Raji (cell line): ENCODE results near the gene PPIC.

ENCODE experiments used
- POLR2A ChIP-seq: IDR thresholded peaks from 2 replicates; pipeline ENCODE4 v1.6.1; 2011; ENCODE audit warnings: low read depth, low read length, control low read depth; ENCODE audit not compliant: insufficient read depth

PPIC gene

DNA sequence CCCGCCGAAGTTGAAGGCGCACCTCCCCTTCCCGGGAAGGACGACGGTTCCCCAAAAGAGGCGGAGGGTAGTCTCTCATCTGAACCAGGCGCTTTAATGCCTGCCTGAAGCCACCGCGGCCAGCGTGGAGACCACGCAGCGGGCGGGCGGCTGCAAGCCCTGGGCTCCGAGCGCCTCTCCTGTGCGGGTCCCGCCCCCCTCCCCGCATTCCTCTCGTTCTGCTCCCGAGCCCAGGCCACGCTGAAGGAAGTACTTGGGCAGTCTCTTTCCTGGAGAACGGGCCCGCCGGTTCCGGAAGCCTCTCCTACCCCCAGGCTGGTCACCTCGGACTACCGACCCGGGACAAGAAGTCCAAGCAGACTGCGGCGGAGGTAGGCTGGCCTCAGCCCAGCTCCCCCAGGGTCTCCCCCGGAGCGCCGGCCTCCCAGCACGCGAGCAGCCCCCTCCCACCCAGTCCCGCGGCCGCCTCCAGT lies 571 bp downstream of the PPIC start:
- no peak for TF ChIP-seq POLR2A

DNA sequence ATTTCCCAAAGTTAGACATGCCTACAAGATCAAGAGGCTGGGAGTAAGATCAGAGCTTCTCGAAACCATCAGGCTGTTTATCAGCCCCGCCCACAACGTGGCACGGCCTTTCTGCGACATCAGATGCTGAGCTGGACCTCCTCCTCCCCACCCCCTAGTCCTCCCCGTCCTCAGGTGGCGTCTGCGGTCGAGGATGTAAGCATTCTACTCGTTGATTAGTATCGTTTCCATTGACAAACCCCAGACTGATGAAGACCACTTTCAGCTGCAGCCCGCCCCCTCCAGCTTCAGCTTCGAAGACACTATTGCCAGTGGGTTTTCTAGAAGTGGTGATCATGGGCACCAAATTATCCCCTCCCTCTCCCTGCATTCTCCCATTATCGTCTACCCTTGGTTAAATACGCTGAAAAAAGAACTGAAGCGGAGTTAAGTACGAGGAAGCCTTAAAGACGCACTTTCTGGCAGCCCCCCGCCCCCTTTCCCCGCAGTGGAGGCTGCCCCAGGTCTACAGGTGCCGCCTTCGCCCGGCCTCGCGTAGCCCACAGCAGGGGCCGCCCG lies 1.1 kb downstream of the PPIC start:
- no peak for TF ChIP-seq POLR2A

DNA sequence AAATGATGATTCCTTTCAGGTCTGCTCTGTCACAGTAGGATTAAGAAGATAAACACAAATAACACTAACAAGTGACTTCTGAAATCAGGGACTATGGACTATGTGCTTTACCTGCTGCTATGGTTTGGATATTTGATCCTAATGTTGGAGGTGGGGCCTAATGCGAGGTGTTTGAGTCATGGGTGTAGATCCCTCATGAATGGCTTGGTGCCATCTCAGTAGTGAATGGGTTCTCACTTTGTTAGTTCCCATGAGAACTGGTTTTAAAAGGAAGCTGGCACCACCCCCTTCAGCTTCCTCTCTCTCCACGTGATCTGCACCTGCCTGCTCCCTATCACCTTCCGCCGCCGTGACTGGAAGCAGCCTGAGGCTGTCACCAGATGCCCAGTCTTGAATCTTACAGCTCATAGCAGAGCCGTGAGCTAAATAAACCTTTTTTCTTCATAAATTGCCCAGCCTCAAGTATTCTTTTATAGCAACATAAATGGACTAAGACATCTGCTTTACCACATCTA lies 3.3 kb downstream of the PPIC start:
- no peak for TF ChIP-seq POLR2A

DNA sequence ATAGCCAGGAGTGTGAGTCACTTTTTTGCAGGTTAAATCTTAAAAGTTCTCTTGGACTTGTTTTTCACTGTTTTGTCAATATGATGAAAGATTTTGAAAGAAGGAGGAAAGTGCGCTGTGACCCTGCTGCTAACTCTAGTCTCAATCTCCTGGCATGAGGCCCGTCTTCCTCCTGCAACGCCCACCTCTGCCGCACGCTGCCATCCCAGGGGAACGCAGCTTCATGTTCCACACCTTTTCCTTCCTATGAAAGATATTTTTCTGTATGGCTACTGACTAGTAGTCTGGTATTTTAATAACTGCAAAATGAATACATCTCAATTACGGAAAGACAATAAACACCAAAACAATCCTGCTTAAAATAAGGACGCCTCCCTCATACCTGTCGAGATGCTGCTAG lies 8.3 kb downstream of the PPIC start:
- TF ChIP-seq POLR2A = no peak

- no peak for TF ChIP-seq POLR2A
Observed at GRCh38 chr5:123014689-123015088, 21.8 kb downstream of the PPIC start.

DNA sequence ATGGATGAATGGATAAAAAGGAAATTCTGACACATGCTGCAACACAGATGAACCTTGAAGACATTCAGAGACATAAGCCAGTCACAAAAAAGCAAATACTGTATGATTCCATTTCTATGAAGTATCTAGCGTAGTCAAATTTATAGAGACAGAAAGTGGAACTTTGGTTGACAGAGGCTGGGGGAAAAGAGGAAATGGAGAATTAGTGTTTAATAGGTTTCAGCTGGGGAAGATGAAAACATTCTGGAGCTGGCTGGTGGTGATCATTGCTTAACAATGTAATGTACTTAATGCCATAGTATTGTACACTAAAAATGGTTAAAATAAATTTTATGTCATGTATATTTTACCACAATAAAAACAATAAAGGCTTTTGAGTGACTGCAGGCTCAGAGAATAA lies 24.2 kb downstream of the PPIC start:
- TF ChIP-seq POLR2A = no peak

- TF ChIP-seq POLR2A = no peak
Observed at GRCh38 chr5:123007754-123008153, 28.8 kb downstream of the PPIC start.

GRCh38 chr5:123007182-123007581 lies 29.3 kb downstream of the PPIC start:
- no peak for TF ChIP-seq POLR2A

GRCh38 chr5:123001808-123002207 lies 34.7 kb downstream of the PPIC start:
- TF ChIP-seq POLR2A = no peak

DNA sequence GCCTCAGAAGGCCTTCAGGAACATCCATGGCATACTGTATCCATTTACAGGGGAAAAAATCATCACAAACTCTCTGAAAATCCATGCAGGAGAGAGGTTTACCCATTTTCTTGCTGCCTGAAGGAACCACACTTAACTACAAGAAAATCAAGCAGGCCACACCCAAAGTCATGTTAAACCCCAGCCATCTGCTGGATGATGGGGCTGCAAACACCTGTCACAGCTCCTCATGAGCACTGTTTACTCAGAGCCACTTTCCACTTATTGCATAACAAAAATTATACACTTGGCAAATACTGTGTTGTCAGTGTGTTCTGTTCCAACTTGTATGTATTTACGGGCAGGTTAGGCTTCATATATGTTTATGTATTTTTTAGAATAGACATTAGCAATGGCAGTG lies 35.8 kb downstream of the PPIC start:
- no peak for TF ChIP-seq POLR2A

DNA sequence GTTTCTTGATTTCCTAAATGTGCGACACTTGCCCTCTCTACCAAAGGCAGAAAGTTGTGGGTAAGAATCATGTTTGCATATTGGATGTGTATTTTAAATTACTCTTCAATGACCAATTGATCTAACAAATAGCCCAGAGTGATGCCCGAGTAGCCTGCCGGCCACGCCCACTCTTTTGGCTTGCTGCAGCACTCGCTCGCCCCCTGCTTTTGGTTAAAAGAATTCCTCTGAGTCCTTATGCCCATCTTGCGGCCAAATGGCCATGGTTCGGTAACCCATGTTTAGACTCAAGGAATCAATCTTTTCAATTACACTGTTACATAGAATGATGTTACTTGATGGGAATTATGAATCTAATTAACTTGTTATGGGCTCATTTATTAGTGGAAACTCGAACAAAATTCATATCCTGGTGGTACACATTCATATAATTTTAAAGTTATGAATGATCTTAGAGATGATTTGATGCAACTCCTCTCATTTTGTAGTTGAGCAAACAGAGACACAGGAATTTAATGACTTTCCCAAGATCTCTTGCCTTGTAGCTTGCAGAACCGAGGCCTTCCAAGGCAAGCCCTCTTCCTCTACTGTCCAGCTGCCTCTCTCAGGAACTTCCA lies 36.5 kb downstream of the PPIC start:
- no peak for TF ChIP-seq POLR2A

- no peak for TF ChIP-seq POLR2A
Observed at GRCh38 chr5:122997294-122997693, 39.2 kb downstream of the PPIC start.

DNA sequence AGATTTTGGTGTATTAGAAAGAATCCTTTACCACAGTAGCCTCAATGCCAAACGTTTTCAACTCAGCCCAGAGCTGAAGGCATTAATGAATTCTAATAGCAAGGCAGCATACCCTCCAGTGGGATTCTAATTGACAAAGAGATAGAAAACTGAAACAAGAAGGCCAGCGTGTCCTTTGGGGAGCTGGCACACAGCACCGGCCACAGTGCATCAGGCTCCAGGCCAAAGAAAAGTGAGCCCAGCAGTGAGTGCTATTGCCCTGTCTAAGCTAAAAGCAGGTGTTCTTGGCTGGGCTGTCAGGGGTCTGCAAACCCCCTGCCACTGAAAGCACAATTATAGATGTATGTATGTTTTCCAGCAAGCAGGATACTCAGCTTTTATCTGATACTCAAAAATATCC lies 40.4 kb downstream of the PPIC start:
- TF ChIP-seq POLR2A = no peak

DNA sequence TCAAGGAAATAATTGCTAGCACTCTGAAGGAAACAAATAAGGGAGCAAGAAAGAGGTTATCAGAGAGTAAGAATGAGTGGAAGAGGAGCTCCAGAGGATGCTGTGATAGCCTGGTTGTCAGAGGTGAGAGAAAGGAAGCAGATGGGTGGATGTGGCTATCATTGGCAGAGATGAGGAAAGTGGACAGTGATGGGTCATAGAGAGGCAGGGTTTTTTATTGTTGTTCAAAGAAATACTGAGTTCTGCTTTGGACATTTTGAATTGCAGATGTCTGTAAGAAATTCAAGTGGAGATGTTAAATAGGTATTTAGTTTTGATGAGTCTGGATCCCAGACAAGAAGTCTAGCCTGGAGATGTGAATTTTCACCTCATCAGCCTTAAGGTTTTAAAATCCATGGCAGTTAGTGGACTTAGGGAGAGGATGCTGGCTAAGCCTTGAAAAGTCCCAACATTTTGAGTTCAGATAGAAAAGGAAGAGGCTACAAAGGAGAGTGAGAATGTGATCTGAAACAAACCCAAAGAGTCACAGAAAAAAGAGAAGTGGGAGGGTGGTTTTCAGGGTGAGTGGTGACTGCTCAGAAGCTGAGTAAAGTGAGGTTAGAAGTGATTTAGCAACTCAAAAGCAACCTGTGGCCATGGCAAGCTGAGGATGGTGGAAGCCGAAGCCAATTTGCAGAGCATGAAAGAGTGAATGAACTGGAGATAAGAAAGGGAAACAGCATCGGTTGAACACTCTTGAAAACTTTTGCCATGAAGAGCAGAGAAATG lies 50.4 kb downstream of the PPIC start:
- no peak for TF ChIP-seq POLR2A

DNA sequence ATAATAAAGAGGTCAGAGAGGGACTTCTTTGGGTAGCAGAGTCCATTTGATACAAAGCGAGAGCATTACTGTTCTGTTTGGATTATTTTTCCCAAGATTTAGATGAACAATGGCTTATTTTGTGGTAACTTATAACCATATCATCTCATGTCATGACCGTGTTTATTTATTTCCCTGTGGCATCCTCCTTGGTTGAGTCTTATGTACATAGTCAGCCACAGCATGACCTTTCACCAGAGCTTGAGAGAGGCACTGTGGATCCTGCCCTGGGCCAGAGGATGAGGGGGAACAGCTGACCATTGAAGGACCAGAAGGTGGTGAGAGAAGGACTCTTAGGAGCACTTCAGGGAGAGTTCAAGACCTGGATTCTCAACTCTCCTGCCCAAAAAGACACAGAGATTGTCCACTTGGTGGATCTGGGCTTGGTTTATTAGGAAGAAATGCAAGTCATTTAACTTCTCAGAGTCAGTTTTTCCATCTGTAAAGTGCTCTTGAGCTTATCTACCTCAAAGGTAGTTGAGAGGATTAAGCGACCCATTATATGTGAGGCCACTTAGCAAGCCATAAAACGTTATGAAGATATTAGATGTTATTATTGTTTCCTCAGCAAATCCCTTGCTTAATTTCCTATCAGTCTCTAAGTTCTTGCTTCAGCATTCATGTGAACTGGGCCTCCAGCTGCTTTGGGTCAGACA lies 51.4 kb downstream of the PPIC start:
- no peak for TF ChIP-seq POLR2A

DNA sequence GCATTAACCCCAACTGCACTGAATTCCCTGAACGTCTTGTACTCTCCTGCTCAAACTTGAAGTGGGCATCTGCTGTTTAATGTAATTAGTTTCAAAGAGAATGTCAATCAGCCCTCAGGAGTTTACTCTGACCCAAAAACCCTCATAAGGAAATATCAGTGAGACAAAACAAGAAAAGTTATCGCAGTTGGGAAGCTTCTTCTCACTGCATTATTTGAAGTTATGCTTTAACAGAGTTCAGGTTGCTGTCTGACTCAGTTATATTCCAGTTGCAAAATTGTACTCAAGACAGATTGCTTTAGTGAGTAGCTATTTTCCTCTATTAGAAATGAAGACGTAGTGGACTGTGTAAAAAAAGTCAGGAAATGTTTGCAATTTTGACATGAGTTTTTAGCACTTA lies 52.1 kb downstream of the PPIC start:
- TF ChIP-seq POLR2A = no peak

GRCh38 chr5:122982376-122982775 lies 54.1 kb downstream of the PPIC start:
- no peak for TF ChIP-seq POLR2A
